Activated CD8-positive, alpha-beta T cell treated with anti-CD3 and anti-CD28 coated beads for 36 hours (primary cell): Measurements from ENCODE around the gene ZNF576. TPM values are rescaled to one million over a fixed set of nuclear protein-coding genes. Genes with fewer than 3 reads are reported as not detected.
A peak's percentile ranks its signal among the peaks of the same experiment; 100 is the strongest.

Source experiments
- ATAC-seq: fragments of 200-7000 bp; cut with Tn5 transposase; one replicate; pipeline ENCODE4 v1.10.0; 2021; ENCODE audit warnings: mild to moderate bottlenecking, moderate library complexity
- CTCF ChIA-PET: fragments of 350-600 bp; sonication (Branson Sonifier 250); formaldehyde crosslinking; loops from one replicate; lab custom pipeline; 2021; ENCODE audit warnings: antibody characterized with exemption; lab: Charles Lee
- POLR2A ChIA-PET: fragments of 350-600 bp; sonication (Branson Sonifier 250); formaldehyde crosslinking; loops from one replicate; lab custom pipeline; 2021; ENCODE audit warnings: antibody characterized with exemption; lab: Charles Lee
- DNase-seq: peaks from one replicate; pipeline ENCODE4 v3.0.0-alpha.2; 2020
- H3K27ac Mint-ChIP-seq: one replicate; pipeline ENCODE4 v1.8.0; 2021; ENCODE audit warnings: mild to moderate bottlenecking, mixed read lengths
- H3K27me3 Mint-ChIP-seq: one replicate; pipeline ENCODE4 v1.8.0; 2021; ENCODE audit warnings: mixed read lengths
- H3K36me3 Mint-ChIP-seq: one replicate; pipeline ENCODE4 v1.8.0; 2021; ENCODE audit warnings: low read depth, mixed read lengths
- H3K4me1 Mint-ChIP-seq: one replicate; pipeline ENCODE4 v1.8.0; 2021; ENCODE audit warnings: low read depth, mixed read lengths
- H3K4me3 Mint-ChIP-seq: one replicate; pipeline ENCODE4 v1.8.0; 2021; ENCODE audit warnings: mild to moderate bottlenecking, moderate library complexity, mixed read lengths
- H3K9me3 Mint-ChIP-seq: one replicate; pipeline ENCODE4 v1.8.0; 2021; ENCODE audit warnings: mixed read lengths
- CTCF ChIP-seq: fragments of 200-600 bp; IDR thresholded peaks from one replicate; pipeline ENCODE4 v1.8.0; 2022; ENCODE audit warnings: antibody characterized with exemption, mild to moderate bottlenecking
- intact Hi-C: fragments of 100-400 bp; cut with micrococcal nuclease; formaldehyde crosslinking; loops from one replicate; pipeline ENCODE4 v1.10.0; 2022
- total RNA-seq, 2 experiments: library from RNA; stranded (reverse); gene quantifications; one replicate each; pipeline ENCODE4 v1.2.3, GENCODE V29; 2021

ZNF576 gene
- total RNA-seq, 2 experiments from 2014 or later, result 8.8 to 12.2 TPM

- H3K9me3 Mint-ChIP-seq, result no peaks in the 10 kb centered on the region
- peaks cover 23% of the 10 kb centered on the region for H3K36me3 Mint-ChIP-seq
- no peak for ATAC-seq
- intact Hi-C loops, result no loop called here
- no peak overlapping the region for H3K4me3 Mint-ChIP-seq
- TF ChIP-seq CTCF, result no peak
- H3K4me1 Mint-ChIP-seq, result peaks cover 5% of the 10 kb centered on the region
- POLR2A ChIA-PET, result interaction anchor here (1.6 kb wide), 1 partner anchor 11 kb away, joined by 3 read pairs; no protein-coding TSS in a partner anchor
- no peaks in the 10 kb centered on the region for H3K27me3 Mint-ChIP-seq
- CTCF ChIA-PET, result interaction anchor here (1.5 to 7.5 kb wide), 3 partner anchors 18 to 40 kb away, joined by 3 to 188 read pairs (median 5); partner anchors contain the start of genes IRGQ and ZNF576
- DNase-seq, result no peak
- H3K27ac Mint-ChIP-seq, result no peak overlapping the region
Measured at GRCh38 chr19:43552616-43553015, 43.8 kb upstream of the ZNF576 start.

- peaks cover 24% of the 10 kb centered on the region for H3K36me3 Mint-ChIP-seq
- peaks cover 5% of the 10 kb centered on the region for H3K4me1 Mint-ChIP-seq
- no peaks in the 10 kb centered on the region for H3K27me3 Mint-ChIP-seq
- ATAC-seq (no peak), DNase-seq (no peak)
- CTCF ChIA-PET, result interaction anchor here (1.5 to 7.5 kb wide), 4 partner anchors 20 to 106 kb away, joined by 5 to 188 read pairs (median 36); partner anchors contain the start of genes IRGQ, PINLYP, XRCC1 and ZNF576
- POLR2A ChIA-PET, result interaction anchor here (1.0 to 1.6 kb wide), 3 partner anchors 11 to 16 kb away, joined by 3 to 4 read pairs (median 3); no protein-coding TSS in a partner anchor
- intact Hi-C loops, result no loop called here
- no peak for TF ChIP-seq CTCF
- H3K9me3 Mint-ChIP-seq, result no peaks in the 10 kb centered on the region
- no peak overlapping the region for H3K4me3 Mint-ChIP-seq
- H3K27ac Mint-ChIP-seq, result no peak overlapping the region
Measured at GRCh38 chr19:43553656-43554055, 42.7 kb upstream of the ZNF576 start.

- no peaks in the 10 kb centered on the region for H3K27me3 Mint-ChIP-seq
- no peak overlapping the region for H3K27ac Mint-ChIP-seq
- intact Hi-C loops, result no loop called here
- H3K4me1 Mint-ChIP-seq, result peaks cover 5% of the 10 kb centered on the region
- H3K4me3 Mint-ChIP-seq, result no peak overlapping the region
- ATAC-seq (no peak), DNase-seq (no peak)
- POLR2A ChIA-PET, result interaction anchor here (1.0 to 3.8 kb wide), 5 partner anchors 10 to 41 kb away, joined by 3 to 24 read pairs (median 4); partner anchors contain the start of genes IRGQ, ZNF575 and ZNF576
- CTCF ChIA-PET, result interaction anchor here (0.6 to 7.5 kb wide), 29 partner anchors 9 to 255 kb away, joined by 3 to 188 read pairs (median 7); partner anchors contain the start of genes IRGQ, PINLYP, XRCC1 and ZNF575
- no peaks in the 10 kb centered on the region for H3K9me3 Mint-ChIP-seq
- peaks cover 24% of the 10 kb centered on the region for H3K36me3 Mint-ChIP-seq
- TF ChIP-seq CTCF, result no peak
Measured at GRCh38 chr19:43554317-43554895, 42.0 kb upstream of the ZNF576 start.

- intact Hi-C loops, result no loop called here
- peaks cover 6% of the 10 kb centered on the region for H3K4me1 Mint-ChIP-seq
- H3K27me3 Mint-ChIP-seq, result no peaks in the 10 kb centered on the region
- ATAC-seq (peak; percentile 99), DNase-seq (peak; percentile 91)
- H3K27ac Mint-ChIP-seq, result no peak overlapping the region
- H3K9me3 Mint-ChIP-seq, result no peaks in the 10 kb centered on the region
- POLR2A ChIA-PET, result interaction anchor here (1.2 to 3.8 kb wide), 2 partner anchors 22 to 40 kb away, joined by 4 to 24 read pairs; partner anchors contain the start of genes IRGQ, ZNF575 and ZNF576
- H3K4me3 Mint-ChIP-seq, result no peak overlapping the region
- peaks cover 23% of the 10 kb centered on the region for H3K36me3 Mint-ChIP-seq
- TF ChIP-seq CTCF, result peak; percentile 68
- CTCF ChIA-PET, result interaction anchor here (0.6 to 7.5 kb wide), 42 partner anchors 9 to 256 kb away, joined by 3 to 188 read pairs (median 4); partner anchors contain the start of genes IRGQ, PINLYP, PLAUR and XRCC1
Measured at GRCh38 chr19:43555185-43555770, 41.1 kb upstream of the ZNF576 start.
